Gastrocnemius medialis (tissue), 4 donors: ENCODE measurements around the gene ATF5.

Experiments
- CTCF ChIP-seq, 5 experiments: fragments of 450-650 bp in 3 of 5; fragments of 200-600 bp in 2 of 5; sonication (generic) in 2 of 5; IDR thresholded peaks in 4 of 5; conservative IDR thresholded peaks in 1 of 5; 1 replicate in 4 of 5; 2 replicates in 1 of 5; pipeline ENCODE4 v1.5.1; 2016 to 2019; ENCODE audit warnings: antibody characterized with exemption in 5 of 5, mild to moderate bottlenecking in 3 of 5, moderate library complexity in 3 of 5
- POLR2A ChIP-seq, 2 donors: fragments of 450-650 bp; IDR thresholded peaks; one replicate each; pipeline ENCODE4 v1.6.1; 2017; ENCODE audit warnings: antibody characterized with exemption in 2 of 2, mild to moderate bottlenecking in 2 of 2, moderate library complexity in 2 of 2

- TF ChIP-seq CTCF (IDR thresholded peaks at IDR 0.05 in 4 of 5, conservative IDR thresholded peaks at IDR 0.05 in 1 of 5) (no peak), POLR2A (IDR thresholded peaks at IDR 0.05) (no peak)
These were observed 47.8 kb upstream of the ATF5 start for GRCh38 chr19:49881186-49881585.
